ENCODE results near the gene SHANK1. TPM values are rescaled to one million over a fixed set of nuclear protein-coding genes. Genes with fewer than 3 reads are reported as not detected.

The SHANK1 gene
- polyA plus RNA-seq, 3 donors, result not detected

DNA sequence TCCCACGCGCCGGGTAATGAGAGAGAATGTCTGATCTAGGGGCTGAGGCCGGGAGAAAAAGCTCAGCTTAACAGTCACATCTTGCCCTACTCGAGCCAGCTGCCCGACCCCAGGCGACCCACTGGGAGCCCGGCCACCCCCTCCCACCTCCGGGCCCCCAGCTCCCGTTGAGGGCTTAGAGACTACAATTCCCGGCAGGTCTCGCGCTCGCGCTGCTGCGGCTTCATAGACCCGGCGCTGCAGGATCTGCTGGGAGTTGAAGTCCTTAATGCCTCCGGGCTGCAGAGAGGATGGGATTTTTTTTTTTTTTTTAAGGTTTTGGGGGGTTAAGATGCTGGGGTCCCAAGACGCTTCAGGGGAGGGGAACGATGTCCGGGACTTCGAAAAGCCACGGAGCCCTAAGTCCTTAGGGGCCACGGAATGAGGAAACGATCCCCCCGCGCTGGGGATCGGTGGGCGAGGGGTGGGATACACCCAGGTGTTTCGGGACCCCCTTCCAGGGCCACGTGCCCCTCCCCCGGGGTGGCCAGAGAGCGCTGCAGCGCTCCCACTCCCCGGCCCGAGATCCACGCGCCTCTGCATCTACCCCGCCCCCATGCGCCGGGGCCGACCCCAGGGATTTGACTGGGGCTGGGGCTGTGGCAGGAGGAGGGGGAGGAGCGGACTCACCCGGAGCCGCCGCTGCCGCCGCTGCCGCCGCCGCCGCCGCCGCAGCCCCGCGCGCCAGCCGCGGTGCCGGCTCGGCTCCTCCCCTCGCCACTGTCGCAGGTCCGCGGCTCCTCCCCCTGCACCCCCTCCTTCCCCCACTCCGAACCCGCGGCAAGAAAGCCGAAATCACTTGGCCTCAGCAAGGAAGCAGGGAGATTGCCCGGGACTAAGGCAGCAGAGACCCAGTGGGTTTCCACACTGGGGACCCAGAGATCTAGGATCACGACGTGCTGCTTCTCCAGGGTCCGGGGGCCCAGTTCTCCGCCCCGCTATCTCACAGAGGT, 80.2 kb downstream of the SHANK1 start, which contains the start of gene SYT3:
Gene SYT3 (minus strand): TSS at position 761 of the 992 bp plus-strand sequence. CDS start 2,470 bp downstream, outside the sequence.
- TF ChIP-seq, protein P1, sequence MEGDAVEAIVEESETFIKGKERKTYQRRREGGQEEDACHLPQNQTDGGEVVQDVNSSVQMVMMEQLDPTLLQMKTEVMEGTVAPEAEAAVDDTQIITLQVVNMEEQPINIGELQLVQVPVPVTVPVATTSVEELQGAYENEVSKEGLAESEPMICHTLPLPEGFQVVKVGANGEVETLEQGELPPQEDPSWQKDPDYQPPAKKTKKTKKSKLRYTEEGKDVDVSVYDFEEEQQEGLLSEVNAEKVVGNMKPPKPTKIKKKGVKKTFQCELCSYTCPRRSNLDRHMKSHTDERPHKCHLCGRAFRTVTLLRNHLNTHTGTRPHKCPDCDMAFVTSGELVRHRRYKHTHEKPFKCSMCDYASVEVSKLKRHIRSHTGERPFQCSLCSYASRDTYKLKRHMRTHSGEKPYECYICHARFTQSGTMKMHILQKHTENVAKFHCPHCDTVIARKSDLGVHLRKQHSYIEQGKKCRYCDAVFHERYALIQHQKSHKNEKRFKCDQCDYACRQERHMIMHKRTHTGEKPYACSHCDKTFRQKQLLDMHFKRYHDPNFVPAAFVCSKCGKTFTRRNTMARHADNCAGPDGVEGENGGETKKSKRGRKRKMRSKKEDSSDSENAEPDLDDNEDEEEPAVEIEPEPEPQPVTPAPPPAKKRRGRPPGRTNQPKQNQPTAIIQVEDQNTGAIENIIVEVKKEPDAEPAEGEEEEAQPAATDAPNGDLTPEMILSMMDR (IDR thresholded peaks at IDR 0.05), result no peak
- no peaks in the 10 kb centered on the region for H4K20me1 ChIP-seq (ENCODE audit: insufficient read depth, low read length)
- H3K27me3 ChIP-seq (ENCODE audit: control insufficient read depth in 2 of 2, insufficient read depth in 2 of 2, low read length in 2 of 2), result peaks cover 26 to 46% of the 10 kb centered on the region in 2 donors
- H3K79me2 ChIP-seq (ENCODE audit: insufficient read depth, low read length), result no peaks in the 10 kb centered on the region
- no peak within 1 kb of the TSS for H3K27ac ChIP-seq (ENCODE audit: low read depth in 1 of 2, low read length in 2 of 2)
- Mint-ChIP-seq H3K27ac (no peak within 1 kb of the TSS), H3K27me3 (ENCODE audit: low read depth in 3 of 3) (peaks cover 36 to 56% (median 43%) of the 10 kb centered on the region in 3 donors), H3K36me3 (peaks cover 0 to 4% of the 10 kb centered on the region in 2 donors), H3K4me3 (peak within 1 kb of the TSS in 1 of 2 donors; percentile 74), H3K4me1 (peaks cover 2% of the 10 kb centered on the region), H3K9me3 (peaks cover 4 to 26% (median 16%) of the 10 kb centered on the region in 7 donors)
- peaks cover 22% of the 10 kb centered on the region in 2 donors for H3K9me3 ChIP-seq (replicated peaks in 1 of 2; ENCODE audit: control insufficient read depth in 1 of 2, insufficient read depth in 1 of 2, low read length in 2 of 2)
- 4% methylated on average over 62 of the region's 76 CpGs for WGBS (ENCODE audit: insufficient coverage)
- peaks cover 2 to 7% of the 10 kb centered on the region in 2 donors for H3K4me1 ChIP-seq (ENCODE audit: control insufficient read depth in 1 of 2, insufficient read depth in 2 of 2, low read length in 2 of 2)
- H3K36me3 ChIP-seq (replicated peaks in 1 of 2; ENCODE audit: control insufficient read depth in 1 of 2, insufficient read depth in 2 of 2, low read length in 2 of 2), result no peaks in the 10 kb centered on the region
- no peak within 1 kb of the TSS for H2AFZ ChIP-seq (ENCODE audit: insufficient read depth, low read depth, low read length, poor library complexity, severe bottlenecking)
- H3K9ac ChIP-seq (ENCODE audit: insufficient read depth, low read length, poor library complexity, severe bottlenecking), result no peak within 1 kb of the TSS
- no peak within 1 kb of the TSS for H3K4me3 ChIP-seq (replicated peaks in 1 of 3; ENCODE audit: low read depth in 2 of 3, low read length in 3 of 3)
- no peak for DNase-seq
- intact Hi-C loops (cut with micrococcal nuclease), result no loop called here
- peak within 1 kb of the TSS; percentile 34 for H3K4me2 ChIP-seq (replicated peaks; ENCODE audit: extremely low read depth, low read length, poor library complexity, severe bottlenecking)

DNA sequence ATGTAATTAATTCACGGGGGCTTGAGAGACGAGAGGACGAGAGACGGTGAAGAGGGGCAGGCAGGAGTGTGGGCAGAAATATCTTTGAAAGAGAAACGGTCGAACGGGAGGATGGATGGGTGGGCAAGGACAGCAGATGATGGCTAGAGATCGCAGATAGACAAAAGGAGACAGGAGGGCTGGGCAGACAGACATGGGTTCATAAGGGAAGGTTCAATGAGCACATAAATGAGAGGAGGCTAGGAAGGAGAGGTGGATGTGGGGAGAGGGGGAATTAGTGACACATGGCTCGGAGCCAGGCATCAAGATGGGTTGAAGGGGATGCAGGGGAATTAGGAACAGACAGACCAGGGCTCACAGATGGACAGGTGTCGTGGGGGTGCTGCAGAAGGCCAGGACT, 81.0 kb downstream of the SHANK1 start:
- Histone ChIP-seq H3K27me3 (ENCODE audit: control insufficient read depth in 2 of 2, insufficient read depth in 2 of 2, low read length in 2 of 2) (peaks cover 26 to 46% of the 10 kb centered on the region in 2 donors), H2AFZ (ENCODE audit: insufficient read depth, low read depth, low read length, poor library complexity, severe bottlenecking) (no peak overlapping the region), H3K9me3 (replicated peaks in 1 of 2; ENCODE audit: control insufficient read depth in 1 of 2, insufficient read depth in 1 of 2, low read length in 2 of 2) (peaks cover 30% of the 10 kb centered on the region in 2 donors), H3K4me1 (ENCODE audit: control insufficient read depth in 1 of 2, insufficient read depth in 2 of 2, low read length in 2 of 2) (peaks cover 2 to 7% of the 10 kb centered on the region in 2 donors), H4K20me1 (ENCODE audit: insufficient read depth, low read length) (no peaks in the 10 kb centered on the region), H3K36me3 (replicated peaks in 1 of 2; ENCODE audit: control insufficient read depth in 1 of 2, insufficient read depth in 2 of 2, low read length in 2 of 2) (no peaks in the 10 kb centered on the region), H3K4me2 (replicated peaks; ENCODE audit: extremely low read depth, low read length, poor library complexity, severe bottlenecking) (no peak overlapping the region), H3K9ac (ENCODE audit: insufficient read depth, low read length, poor library complexity, severe bottlenecking) (no peak overlapping the region), H3K4me3 (replicated peaks in 1 of 3; ENCODE audit: low read depth in 2 of 3, low read length in 3 of 3) (no peak overlapping the region), H3K79me2 (ENCODE audit: insufficient read depth, low read length) (no peaks in the 10 kb centered on the region), H3K27ac (ENCODE audit: low read depth in 1 of 2, low read length in 2 of 2) (no peak overlapping the region)
- Mint-ChIP-seq H3K27me3 (ENCODE audit: low read depth in 3 of 3) (peaks cover 36 to 56% (median 43%) of the 10 kb centered on the region in 3 donors), H3K4me1 (peaks cover 2% of the 10 kb centered on the region), H3K4me3 (peak overlapping the region in 1 of 2 donors; percentile 73), H3K9me3 (peaks cover 8 to 34% (median 25%) of the 10 kb centered on the region in 7 donors), H3K27ac (no peak overlapping the region), H3K36me3 (peaks cover 0 to 4% of the 10 kb centered on the region in 2 donors)
- DNase-seq, result no peak
- 48% methylated on average over 9 of the region's 10 CpGs for WGBS (ENCODE audit: insufficient coverage)
- TF ChIP-seq, protein P1 (IDR thresholded peaks at IDR 0.05), result no peak
- intact Hi-C loops (cut with micrococcal nuclease), result no loop called here
